Activated CD8-positive, alpha-beta memory T cell treated with anti-CD3 and anti-CD28 coated beads, Interleukin-2, amount 50 U/mL, for 1 hour (primary cell): ENCODE measurements around the gene RNLS.

Experiments
- DNase-seq: peaks from one replicate; pipeline ENCODE4 v3.0.0-alpha.2; 2020; ENCODE audit errors: extremely low read depth

The RNLS gene

DNA sequence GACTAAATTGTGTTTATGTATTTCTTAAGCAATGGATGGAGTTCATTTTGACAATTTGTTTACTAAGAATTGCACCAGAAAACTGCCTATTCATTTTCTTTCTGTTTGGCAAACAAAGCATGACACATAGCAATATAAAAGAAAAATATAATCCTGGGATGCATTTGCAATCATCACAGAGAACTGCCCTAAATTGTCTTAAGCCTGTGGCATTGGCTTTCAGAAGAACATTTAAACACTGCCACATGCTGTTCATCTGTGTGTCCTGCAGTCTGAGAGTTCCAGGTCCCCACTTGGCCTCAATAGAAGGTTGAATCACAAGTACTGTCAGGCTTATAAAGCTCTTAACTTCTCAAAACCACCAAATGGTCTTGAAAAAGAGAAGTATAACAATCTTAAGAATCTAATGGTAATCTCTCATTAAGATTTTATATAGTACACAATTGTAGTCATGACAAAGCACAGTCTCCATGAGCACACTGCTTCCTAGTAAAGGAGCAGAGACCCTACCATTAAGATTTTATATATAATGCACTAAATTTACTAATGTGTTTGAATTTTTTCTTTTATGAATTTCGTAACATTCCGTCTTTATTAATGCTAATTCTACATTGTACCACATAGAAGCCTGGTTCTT, 29.9 kb downstream of the RNLS start:
- DNase-seq: no peak

DNA sequence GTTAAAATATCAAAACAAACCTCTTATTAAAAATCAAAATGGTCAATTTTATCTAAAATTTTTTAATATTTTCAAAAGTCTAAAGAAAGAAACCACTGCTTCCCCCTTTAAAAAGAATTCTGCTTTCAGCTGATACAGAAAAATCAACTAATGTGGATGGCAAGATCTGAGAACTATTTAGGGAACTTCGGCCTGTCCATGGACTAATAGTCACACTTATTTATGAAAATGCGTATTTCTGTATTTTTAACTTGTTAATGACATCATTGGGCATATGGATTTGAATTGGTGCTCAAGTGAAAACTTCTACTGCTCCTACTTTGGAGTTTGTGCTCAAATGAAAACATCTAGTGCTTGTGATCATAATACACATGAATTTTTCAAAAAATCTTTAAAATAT, 31.9 kb downstream of the RNLS start:
- DNase-seq: no peak

DNA sequence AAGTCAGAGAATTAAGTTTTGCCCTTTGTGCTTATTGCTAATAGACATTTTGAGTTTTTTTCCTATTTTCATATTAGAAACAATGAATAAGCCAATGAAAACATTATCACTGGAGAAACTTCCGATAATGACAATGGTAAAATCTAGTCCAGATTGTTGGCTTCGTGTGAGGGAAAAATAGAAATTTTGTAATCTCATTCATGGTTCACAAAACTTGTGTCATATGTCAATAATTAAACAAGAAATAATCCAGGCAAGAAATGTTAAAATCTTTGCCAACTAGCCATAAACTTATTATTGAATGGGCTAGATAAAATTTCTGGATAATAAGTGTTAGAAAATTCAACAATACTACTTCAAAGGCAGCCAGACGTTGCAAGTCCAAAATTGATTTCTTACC, 36.6 kb downstream of the RNLS start:
- no peak for DNase-seq

DNA sequence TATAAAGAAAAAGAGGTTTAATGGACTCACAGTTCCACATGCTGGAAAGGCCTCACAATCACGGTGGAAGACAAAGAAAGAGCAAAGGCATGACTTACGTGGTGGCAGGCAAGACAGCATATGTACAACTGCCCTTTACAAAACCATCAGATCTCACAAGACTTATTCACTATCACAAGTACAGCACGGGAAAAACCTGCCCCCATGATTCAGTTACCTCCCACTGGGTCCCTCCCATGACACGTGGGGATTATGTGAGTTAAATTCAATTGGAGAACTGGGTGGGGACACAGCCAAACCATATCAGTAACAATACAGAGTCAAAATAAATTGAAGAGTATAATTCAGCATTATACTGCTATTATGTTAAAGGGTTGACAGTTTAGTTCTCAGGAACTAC, 37.8 kb downstream of the RNLS start:
- DNase-seq: no peak

DNA sequence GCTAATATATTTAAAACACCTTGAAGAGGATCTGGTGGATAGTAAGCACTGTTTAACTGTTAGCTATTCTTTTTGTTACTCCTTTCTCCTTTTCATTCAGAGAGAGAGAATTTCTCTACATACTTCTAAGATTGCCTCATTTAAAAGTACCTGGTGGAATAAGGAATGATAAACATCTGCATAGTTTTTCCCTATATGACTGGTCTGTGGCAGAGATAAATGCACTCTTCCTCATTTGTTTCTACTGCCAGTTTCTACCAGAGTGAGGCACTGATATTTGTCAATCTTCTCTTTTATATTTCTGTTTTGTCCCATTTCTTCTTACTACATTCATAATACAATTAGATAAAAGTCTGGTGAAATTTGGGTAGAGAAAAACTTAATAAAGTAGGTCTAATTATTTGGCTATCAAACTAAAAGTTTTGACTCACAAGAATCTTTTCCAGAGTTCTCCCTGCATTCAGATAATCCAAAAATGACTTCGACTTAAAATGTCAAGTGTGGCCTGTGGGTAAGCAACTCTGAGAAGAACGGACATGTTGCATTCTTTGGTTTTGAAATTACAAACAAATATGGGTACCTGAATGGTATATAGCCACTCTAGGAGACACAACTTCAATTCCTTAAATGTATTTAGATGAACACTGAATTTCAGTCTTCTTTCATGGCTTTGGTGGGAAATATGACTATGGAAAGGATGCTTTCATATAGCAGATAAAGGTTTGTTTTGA, 38.8 kb downstream of the RNLS start:
- no peak for DNase-seq

DNA sequence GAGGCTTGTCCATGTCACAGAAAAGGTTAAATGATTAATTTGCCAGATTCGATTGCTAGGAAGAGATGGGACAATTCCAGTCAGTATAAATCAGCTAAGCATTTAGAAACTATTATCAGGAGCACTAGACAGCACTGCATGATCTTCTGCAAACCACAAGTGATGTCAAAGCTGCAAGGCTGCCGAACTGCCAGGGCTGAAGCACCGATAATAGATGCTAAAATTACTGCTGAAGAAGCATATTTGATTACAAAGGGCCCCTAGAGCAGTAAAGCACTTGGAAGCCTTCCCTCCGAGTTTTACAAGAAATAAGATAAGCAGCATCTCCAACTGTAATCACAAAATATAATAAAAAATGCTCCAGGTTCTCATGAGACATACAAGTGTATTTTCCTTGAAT, 40.6 kb downstream of the RNLS start:
- DNase-seq: no peak

DNA sequence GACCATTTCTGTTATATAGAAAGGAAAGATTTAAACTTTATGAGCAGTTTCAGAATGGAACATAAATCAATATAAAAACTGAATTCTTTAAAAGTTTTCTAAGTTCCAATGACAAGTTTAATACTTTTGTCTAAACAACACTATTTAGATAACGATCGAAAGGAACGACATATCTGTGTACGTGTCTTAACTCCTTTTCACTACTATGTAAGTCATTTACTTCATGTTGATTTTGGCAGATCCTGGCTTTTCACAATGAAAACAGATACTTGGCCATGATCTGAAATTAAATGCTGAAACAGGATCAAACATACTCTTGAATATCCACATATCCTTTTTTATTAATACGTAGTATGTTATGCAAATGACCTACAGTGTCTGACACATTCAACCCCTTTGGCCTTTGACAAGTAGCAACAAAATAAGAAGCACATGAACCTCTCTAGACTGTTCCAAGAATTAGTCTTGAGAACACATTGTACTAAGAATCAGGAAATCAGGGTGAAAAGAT, 41.9 kb downstream of the RNLS start:
- no peak for DNase-seq

DNA sequence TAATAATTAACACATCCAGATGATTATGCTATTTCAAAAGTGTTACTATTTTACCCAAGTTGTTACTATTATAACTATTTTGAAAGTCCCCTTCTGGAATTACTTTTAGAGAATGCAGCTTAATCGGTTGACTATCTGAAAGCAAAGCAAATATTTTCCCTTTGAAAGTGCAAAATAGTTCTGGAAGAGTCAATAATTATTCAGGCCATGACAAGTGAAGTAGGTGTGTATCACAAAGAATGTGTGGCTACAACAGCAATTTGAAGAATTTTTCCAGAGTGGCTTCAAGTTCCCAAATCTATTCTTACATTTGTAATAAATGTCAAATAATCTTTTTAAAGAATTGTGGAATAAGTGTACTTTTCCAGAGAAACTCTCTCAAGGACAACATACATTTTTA, 42.8 kb downstream of the RNLS start:
- no peak for DNase-seq

DNA sequence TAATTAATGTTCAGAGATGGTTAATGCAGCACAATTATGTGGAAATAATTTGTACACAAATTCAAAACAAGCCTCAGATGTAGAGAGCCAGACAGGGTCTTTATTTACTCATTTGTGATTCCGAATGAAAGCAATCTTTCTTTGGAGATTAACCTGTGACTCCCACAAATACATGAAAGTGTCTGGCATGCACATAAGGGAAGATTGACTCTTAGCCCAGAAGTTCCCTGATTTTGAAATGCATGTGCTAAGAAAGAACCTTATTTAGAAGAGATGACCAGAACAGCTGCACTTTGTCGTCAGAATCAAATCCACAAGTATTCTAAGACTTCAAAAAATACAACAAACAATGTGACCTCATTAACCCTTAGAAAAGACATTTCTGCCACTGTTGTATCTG, 45.1 kb downstream of the RNLS start:
- DNase-seq: no peak

DNA sequence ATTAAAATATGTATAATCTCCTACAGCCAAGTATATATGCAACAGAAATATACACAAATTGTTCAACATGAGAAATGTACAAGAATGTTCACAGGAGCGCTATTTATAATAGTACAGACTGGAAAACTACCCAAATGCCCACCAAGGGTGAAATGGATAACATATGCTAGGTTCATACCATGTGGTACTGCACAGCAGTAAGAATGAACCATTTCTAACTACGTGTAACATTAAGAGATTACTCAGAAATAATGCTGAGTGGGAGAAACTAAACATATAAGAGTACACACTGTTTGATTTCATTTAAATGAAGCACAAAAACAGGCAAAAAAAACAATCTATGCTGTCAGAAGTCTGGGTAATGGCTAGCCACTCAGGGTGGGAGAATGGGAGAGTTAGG, 45.8 kb downstream of the RNLS start:
- DNase-seq: no peak

DNA sequence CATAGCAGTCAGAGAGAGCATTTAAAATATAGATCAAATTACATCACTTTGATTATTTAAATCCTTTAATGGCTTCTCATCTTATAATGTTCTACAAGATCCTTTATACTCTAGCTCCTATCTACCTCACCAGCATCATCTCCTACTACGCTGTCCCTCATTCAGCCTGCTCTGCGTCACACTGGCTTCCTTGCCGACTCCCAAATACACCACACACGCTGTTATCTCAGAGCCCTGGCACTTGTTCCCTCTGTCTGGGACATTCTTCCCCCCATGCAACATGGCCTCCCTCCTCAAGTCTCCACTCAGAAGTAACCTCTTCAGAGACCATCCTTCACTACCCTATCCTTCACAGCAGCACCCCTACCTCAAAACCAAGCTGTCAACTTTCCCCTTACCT, 46.7 kb downstream of the RNLS start:
- DNase-seq: no peak

DNA sequence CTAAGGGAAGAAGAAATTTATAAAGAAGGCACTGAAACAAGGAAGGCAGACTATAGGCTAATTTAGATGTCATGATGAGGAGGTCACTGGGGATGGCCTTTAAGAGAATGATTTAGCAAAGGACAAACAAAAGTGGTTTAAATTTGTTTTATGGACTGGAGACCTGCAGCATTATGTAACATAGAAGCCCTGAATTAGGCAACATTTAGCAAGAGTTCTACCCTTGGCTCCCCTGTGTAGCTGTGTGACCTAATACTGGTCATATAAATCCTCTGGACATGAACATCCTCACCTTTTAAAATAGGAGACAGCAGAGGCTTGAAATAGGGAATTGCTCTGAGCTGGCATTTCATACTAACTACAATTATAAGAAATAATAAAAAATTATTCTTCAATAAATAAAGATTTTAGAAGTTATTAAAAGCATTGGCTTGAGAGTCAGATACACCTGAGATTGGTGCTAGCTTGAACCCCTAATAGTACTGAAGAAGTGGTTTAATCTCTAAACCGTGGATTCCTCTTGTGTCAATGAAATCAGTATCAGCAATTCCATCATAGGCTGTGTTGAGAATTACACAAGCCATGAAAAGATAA, 48.9 kb downstream of the RNLS start:
- DNase-seq: no peak

DNA sequence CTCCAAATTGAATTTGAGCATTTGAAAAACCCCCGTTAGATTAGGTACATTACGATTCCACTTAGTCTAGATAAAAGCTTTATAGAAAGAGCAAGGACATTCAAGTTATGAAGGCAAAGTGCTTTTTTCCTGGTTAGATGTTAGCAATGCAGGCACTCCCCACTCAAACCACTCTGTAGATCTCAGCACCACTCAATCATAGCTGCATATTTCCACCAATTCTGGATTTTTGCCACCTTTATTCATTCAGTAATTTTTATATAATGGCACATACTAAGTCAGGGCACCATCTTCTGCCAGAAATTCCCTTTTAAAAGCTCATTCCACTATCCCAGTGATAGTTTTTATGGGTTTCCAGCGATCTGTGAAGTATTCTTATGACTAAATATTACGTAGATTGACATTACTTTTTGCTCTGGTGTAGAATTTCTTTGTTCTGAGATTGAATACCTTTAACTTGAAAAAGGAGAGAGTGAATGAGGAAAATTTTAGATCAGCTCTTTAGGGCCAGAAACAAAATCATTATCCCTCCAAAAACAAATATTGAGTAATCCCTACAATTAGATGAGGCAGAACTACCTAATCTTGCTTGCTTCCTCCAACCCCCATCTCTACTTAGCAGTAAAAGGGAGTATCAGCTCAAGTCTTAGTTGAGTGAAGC, 51.6 kb downstream of the RNLS start:
- no peak for DNase-seq

DNA sequence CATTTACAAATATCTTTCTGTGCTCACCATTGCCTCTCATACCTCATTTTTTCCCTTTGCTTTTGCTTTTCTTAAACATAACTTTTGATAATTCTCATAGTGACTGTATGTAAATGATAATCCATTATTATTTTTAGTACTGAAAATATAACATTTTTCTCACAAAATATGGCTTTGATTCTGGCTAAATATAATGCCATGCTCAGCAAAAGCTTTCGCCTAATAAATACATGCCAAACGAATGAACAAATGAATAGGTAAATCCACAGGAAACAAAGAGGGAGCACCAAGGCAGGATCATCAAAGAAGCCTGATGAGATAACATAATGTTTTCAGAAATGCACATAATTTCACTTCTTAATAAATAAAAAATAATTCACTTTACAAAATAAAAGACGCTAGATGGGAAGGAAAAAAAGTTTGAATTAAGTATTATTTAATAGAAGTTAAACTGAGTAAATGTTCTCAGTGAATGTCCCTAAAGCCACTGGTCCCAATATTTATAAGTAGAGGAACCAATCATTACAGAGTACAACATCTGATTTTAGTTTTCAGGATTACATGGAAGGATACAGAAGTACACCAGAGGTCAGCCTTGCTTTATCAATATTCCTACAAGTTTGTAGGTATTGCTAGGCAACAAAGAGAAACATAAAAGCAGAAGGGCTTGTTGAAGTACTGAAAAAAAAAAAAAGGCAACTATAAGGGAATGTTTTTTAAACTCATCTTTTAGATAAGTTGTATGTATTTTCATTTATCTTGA, 52.3 kb downstream of the RNLS start:
- no peak for DNase-seq

DNA sequence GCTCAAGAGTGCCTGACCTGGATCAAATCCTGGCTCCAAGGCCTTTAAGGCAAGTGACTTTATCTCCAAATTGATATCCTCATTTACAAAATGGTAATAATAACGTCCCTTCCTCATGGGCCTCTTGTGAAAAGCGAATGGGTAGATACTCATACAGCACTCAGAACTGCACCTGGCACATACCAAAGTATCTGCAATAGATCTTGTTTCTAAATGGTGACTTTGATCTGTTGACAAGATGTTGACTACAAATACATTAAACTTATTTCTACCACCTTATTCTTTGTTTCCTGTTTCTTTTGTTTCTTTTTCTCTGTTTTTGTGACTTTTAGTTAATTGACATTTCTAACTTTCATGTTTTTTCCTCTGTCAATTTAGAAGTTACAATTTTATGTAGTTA, 53.0 kb downstream of the RNLS start:
- DNase-seq: no peak

DNA sequence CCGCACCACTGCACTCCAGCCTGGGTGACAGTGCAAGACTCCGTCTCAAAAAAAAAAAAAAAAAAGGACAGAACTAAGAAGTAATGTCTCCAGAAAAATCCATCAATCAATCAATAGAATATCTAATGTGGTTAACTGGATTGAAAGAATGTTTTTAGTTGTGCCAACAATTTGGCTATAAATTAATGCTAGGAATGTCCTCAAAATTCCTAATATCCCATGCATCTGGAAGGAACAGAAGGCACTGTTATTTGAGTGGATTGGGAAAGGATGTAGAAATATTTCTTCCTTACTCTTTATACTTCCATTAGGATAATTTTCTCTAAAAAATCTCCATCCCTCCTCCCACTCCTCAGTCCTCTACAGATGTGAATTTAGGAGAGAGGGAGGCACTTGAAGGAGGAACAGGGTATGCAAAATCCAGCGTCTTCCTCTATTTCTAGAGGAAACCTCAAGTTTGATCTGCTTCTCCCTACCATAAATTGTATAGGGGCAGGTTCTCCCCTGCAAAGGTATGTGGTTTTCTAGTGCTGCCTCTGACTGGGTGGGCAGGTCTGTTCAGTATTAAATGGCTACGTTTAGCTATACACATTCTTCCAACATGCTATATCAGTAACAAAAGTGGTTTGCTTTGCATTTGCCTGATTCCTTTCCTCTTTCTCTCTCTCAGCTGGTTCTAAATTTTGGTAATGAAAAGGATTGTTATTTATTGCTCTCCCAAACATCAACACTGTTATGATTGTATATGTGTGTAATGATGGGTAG, 54.1 kb downstream of the RNLS start:
- DNase-seq: no peak

DNA sequence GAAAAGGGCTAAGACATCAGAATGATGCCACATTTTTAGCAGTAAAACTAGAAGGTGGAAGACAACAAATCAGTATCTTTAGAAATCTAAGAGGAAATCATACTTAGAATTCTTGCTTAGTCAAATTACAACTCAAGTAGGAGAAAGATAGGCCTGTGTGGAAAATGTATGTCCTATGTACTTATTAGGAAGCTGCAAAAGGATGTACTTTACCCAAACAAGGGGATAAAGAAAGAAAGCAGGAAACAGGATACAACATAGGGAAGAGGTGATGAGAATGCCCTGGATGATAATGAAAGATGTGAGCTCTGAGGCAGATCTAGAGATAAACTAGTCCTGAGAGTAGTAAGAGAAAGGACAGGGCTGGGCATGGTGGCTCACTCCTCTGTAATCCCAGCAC, 54.9 kb downstream of the RNLS start:
- DNase-seq: no peak

DNA sequence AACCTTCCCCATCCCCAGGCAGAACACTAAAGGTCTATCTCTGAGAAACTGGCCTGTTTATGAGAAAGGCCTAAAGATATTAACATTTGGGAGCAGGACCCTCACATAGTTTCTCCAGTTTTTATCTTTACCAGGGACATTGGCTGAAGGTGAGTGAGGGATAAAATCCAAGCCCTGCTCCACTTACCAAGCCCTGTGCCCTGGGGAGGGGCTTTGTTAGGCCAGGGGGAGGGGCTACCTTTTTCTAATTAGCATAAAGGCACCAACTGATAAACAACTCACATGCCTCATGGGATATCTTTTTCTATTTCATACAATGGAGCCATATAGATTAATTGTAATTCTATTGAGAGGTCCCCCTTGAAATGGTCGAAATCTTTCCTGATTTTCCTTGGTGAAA, 55.9 kb downstream of the RNLS start:
- no peak for DNase-seq

DNA sequence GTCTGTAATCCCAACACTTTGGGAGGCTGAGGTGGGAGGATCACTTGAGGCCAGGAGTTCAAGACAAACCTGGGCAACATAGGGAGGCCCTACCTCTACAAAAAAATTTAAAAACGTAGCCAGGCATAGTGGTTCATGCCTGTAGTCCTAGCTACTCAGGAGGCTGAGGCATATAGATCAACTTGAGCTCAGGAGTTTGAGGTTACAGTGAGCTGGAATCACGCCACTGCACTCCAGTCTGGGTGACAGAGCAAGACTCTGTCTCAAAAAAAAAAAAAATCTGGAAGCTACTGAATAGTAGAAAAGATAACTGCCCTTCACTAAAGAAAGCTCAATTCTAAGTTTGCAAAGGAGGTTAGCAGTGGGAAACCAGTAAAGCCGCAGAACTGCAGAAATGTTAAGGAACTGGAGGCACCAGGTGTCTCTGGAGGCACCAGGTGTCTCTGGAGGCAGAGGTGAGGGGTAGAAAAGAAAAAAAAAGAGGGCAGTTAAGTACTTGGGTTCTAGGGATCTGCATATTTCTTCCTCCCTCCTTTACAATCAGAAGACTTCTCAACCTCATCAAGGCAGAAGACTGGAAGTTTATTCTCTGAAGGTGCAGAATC, 56.5 kb downstream of the RNLS start:
- no peak for DNase-seq

DNA sequence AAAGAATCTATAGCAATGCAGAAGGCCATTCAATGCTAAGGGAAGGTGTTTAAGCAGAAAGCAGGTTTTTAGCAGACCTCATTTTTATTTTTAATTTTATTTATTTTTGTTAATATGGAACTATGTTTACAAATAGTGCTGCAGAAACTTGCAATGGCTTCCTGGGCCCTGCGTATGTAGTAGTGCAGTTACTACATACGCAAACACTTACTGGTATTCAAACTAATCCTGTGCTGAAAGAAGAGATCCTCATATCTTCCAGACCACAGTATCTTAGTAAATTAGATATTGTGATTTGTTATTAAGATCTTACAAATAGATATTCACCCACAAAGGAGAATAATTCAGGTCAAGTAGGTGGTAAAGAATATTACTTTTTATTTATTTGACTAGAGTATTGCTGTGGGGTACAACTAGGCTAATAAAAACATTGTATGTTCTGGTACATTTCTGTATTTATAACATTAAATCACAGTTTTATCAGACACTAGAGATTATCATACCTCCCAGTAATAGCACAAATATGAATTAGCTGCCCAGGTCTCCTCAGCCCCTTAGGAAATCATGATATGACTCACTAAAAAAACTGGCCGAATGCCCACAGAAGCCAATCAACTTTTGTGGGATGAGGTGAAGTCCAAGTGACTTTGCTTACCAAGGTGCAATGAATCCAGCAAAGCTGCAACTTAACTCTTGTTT, 57.6 kb downstream of the RNLS start:
- DNase-seq: no peak
